Testis (tissue), 3 donors: ENCODE data around the gene CCDC102A. TPM values are rescaled to one million over a fixed set of nuclear protein-coding genes. Genes with fewer than 3 reads are reported as not detected.

Source experiments
- DNase-seq: peaks from one replicate; pipeline ENCODE4 v3.0.0-alpha.2; 2019
- H3K27ac ChIP-seq, 2 donors: fragments of 200-600 bp; sonication (generic); one replicate each; pipeline ENCODE4 v1.5.1; 2019
- H3K27me3 ChIP-seq: fragments of 200-600 bp; sonication (generic); one replicate; pipeline ENCODE4 v1.5.1; 2019
- H3K36me3 ChIP-seq: fragments of 200-600 bp; sonication (generic); one replicate; pipeline ENCODE4 v1.5.1; 2017; ENCODE audit warnings: low read depth; ENCODE audit errors: missing control alignments
- H3K4me1 ChIP-seq: fragments of 200-600 bp; sonication (generic); one replicate; pipeline ENCODE4 v1.5.1; 2019
- H3K4me3 ChIP-seq, 2 donors: fragments of 200-600 bp; sonication (generic); one replicate each; pipeline ENCODE4 v1.5.1; 2017 to 2019
- H3K9me3 ChIP-seq: fragments of 200-600 bp; sonication (generic); one replicate; pipeline ENCODE4 v1.5.1; 2017
- CTCF ChIP-seq, 3 experiments: fragments of 450-650 bp in 2 of 3; fragments of 200-600 bp in 1 of 3; sonication (generic) in 1 of 3; IDR thresholded peaks; one replicate each; pipeline ENCODE4 v1.5.1; 2016 to 2019; ENCODE audit warnings: antibody characterized with exemption in 3 of 3, mild to moderate bottlenecking in 2 of 3, moderate library complexity in 1 of 3
- POLR2A ChIP-seq: fragments of 450-650 bp; IDR thresholded peaks from one replicate; pipeline ENCODE4 v1.6.1; 2017; ENCODE audit warnings: antibody characterized with exemption, mild to moderate bottlenecking, moderate library complexity
- WGBS, 2 donors: methylation state at CpG; one replicate each; pipeline ENCODE4 v1.1.5; 2018; 5-methylcytosine and 5-hydroxymethylcytosine counted together
- intact Hi-C: fragments of 100-400 bp; cut with DNase I; formaldehyde crosslinking; loops from one replicate; pipeline ENCODE4 v1.15.1; 2023; ENCODE audit warnings: low total_unique reads
- polyA plus RNA-seq: library from polyadenylated mRNA; stranded (reverse); fragments of 350-450 nt; fragmentation: Illumina TruSeq; extraction: RNeasy Lipid Tissue Mini Kit (QIAGEN cat#74804); gene quantifications from one replicate; pipeline ENCODE4 v1.2.3, GENCODE V29; 2014; ENCODE audit warnings: low read depth, low replicate concordance; ENCODE audit not compliant: insufficient read depth
- total RNA-seq, 2 donors: library from RNA; depleted of rRNA; stranded (reverse); fragments of >200 nt; gene quantifications; one replicate each; pipeline ENCODE4 v1.2.3, GENCODE V29; 2016

The CCDC102A gene
- total and polyA plus RNA-seq, 3 donors from 2014 or later: 7.7 to 16.7 (median 13.1) TPM

- Histone ChIP-seq H3K4me3 (no peak overlapping the region), H3K27ac (no peak overlapping the region), H3K4me1 (no peaks in the 10 kb centered on the region), H3K36me3 (no peaks in the 10 kb centered on the region), H3K9me3 (no peaks in the 10 kb centered on the region), H3K27me3 (no peaks in the 10 kb centered on the region)
- TF ChIP-seq POLR2A (no peak), CTCF (IDR thresholded peaks at IDR 0.05) (no peak)
- WGBS, 2 donors: 80 to 93% methylated on average over 4 of the region's 4 CpGs
- intact Hi-C loops: no loop called here
- DNase-seq: no peak
Measured at GRCh38 chr16:57544124-57544653, 7.8 kb upstream of the CCDC102A start.

GRCh38 chr16:57541754-57542435 is 5.5 kb upstream of the CCDC102A start:
- Histone ChIP-seq H3K4me1 (peaks cover 4% of the 10 kb centered on the region), H3K4me3 (no peak overlapping the region), H3K9me3 (no peaks in the 10 kb centered on the region), H3K36me3 (no peaks in the 10 kb centered on the region), H3K27ac (no peak overlapping the region), H3K27me3 (no peaks in the 10 kb centered on the region)
- no peak for DNase-seq
- intact Hi-C loops: no loop called here
- TF ChIP-seq CTCF (IDR thresholded peaks at IDR 0.05): no peak
- TF ChIP-seq POLR2A: no peak
- 81 to 84% methylated on average over 4 of the region's 4 CpGs for WGBS, 2 donors

- Histone ChIP-seq H3K9me3 (no peaks in the 10 kb centered on the region), H3K36me3 (no peaks in the 10 kb centered on the region), H3K27me3 (no peaks in the 10 kb centered on the region), H3K27ac (no peak overlapping the region), H3K4me1 (peaks cover 8% of the 10 kb centered on the region), H3K4me3 (no peak overlapping the region)
- intact Hi-C loops: no loop called here
- WGBS, 2 donors: 76 to 88% methylated on average over 11 to 12 of the region's 12 CpGs
- TF ChIP-seq CTCF (IDR thresholded peaks at IDR 0.05) (no peak), POLR2A (no peak)
- no peak for DNase-seq
Measured at GRCh38 chr16:57540906-57541753, 4.8 kb upstream of the CCDC102A start.

GRCh38 chr16:57540387-57540786 is 4.0 kb upstream of the CCDC102A start:
- no peak for TF ChIP-seq CTCF (IDR thresholded peaks at IDR 0.05)
- no peak for TF ChIP-seq POLR2A
- Histone ChIP-seq H3K36me3 (no peaks in the 10 kb centered on the region), H3K9me3 (no peaks in the 10 kb centered on the region), H3K4me3 (no peak overlapping the region), H3K4me1 (peaks cover 9% of the 10 kb centered on the region), H3K27me3 (no peaks in the 10 kb centered on the region), H3K27ac (no peak overlapping the region)
- intact Hi-C loops: no loop called here
- 82 to 92% methylated on average over 2 of the region's 2 CpGs for WGBS, 2 donors
- no peak for DNase-seq
